ENCODE measurements around the gene MAL. TPM values are rescaled to one million over a fixed set of nuclear protein-coding genes. Genes with fewer than 3 reads are reported as not detected.

Gene MAL
- total and polyA plus RNA-seq, 2 of the 4 experiments (the other 2 are of a cell fraction), result not detected

DNA sequence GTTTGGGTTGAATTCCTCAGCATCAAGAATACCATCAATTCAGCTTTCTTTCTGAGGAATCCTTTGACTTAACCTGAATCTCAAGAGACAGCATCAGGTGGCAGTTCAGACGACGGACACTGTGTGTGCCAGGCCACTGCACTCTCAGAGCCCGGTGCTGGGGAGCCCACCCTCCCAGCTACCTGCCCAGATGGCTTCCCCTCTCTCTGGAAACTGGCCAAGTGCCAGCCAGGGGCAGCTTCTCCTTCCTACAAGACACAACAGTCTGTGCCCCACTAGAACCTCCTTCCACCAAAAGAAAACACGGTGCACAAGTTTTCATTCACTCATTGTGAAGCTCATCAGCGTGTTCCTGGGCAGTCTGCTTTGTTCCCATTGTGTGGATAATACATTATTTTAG lies 28.5 kb downstream of the MAL start:
- ATAC-seq (ENCODE audit: low read depth), result no peak
- H4K91ac ChIP-seq (ENCODE audit: insufficient read depth, low read depth, low read length), result no peak overlapping the region
- H3K4ac ChIP-seq (ENCODE audit: low read depth, low read length), result no peak overlapping the region
- no TSS peak for BruUV-seq (replicated peaks)
- no peak overlapping the region for H2BK15ac ChIP-seq (ENCODE audit: low read depth, low read length)
- no peak overlapping the region for H4K8ac ChIP-seq (ENCODE audit: low read depth in 2 of 2, low read length in 2 of 2)
- no peak overlapping the region for H2AK9ac ChIP-seq (replicated peaks; ENCODE audit: low read depth, low read length, poor library complexity)
- H2BK120ac ChIP-seq (ENCODE audit: low read depth, low read length), result no peak overlapping the region
- intact Hi-C loops (cut with micrococcal nuclease), result loop anchor here (2.0 kb wide), 1 partner anchor 71 kb away; no protein-coding TSS in a partner anchor
- dilution Hi-C loops (cut with HindIII; ENCODE audit: low sequenced_read_pairs, unreplicated experiment), result no loop called here
- no peak overlapping the region for H2BK20ac ChIP-seq (ENCODE audit: low read depth, low read length)
- H3K56ac ChIP-seq (ENCODE audit: extremely low read depth, insufficient read depth, low read length), result no peak overlapping the region
- no peak overlapping the region for H3K4me3 ChIP-seq (ENCODE audit: insufficient read depth, low read depth, low read length)
- no peaks in the 10 kb centered on the region for H3K9me3 ChIP-seq (ENCODE audit: control insufficient read depth, insufficient read depth, low read length)
- no peak overlapping the region for H2AFZ ChIP-seq (replicated peaks; ENCODE audit: low read length, poor library complexity)
- H2AK5ac ChIP-seq (ENCODE audit: low read depth, low read length), result no peak overlapping the region
- no peak overlapping the region for H3K9ac ChIP-seq (ENCODE audit: low read depth, low read length)
- H3K9me1 ChIP-seq (ENCODE audit: insufficient read depth, low read length), result no peaks in the 10 kb centered on the region
- no peaks in the 10 kb centered on the region for H3K79me1 ChIP-seq (ENCODE audit: low read depth in 1 of 2, low read length in 2 of 2)
- peaks cover 38% of the 10 kb centered on the region; the same call in 1 of the 2 replicates for H3K27me3 ChIP-seq (ENCODE audit: control insufficient read depth, insufficient read depth, low read length)
- no peak overlapping the region for H3K23ac ChIP-seq (ENCODE audit: low read depth, low read length)
- no peak overlapping the region for H3K18ac ChIP-seq (ENCODE audit: low read depth, low read length)
- WGBS, 2 experiments (ENCODE audit: extremely low coverage in 2 of 2, insufficient read length in 1 of 2), result 20% methylated on average over 1 of the region's 5 CpGs; no CpG with 5 or more reads in 1 of the 2 experiments
- no peak overlapping the region for H3K27ac ChIP-seq (ENCODE audit: insufficient read depth, low read length)
- H4K5ac ChIP-seq (ENCODE audit: low read depth, low read length), result no peak overlapping the region
- no peak for DNase-seq
- ChIA-PET POLR2A (ENCODE audit: unreplicated experiment) (no interaction called here), CTCF (interaction anchor here (1.1 kb wide), 1 partner anchor 26 kb away, joined by 4 read pairs; no protein-coding TSS in a partner anchor)
- no peak overlapping the region for H3K14ac ChIP-seq (replicated peaks; ENCODE audit: low read depth, low read length)
- no peaks in the 10 kb centered on the region for H3K36me3 ChIP-seq (ENCODE audit: control insufficient read depth, insufficient read depth, low read length)
- no peak for TF ChIP-seq RFX5 (IDR thresholded peaks at IDR 0.05; ENCODE audit: low read depth, low read length)
- in situ Hi-C loops (cut with MboI; ENCODE audit: low sequenced_read_pairs), result no loop called here
- H3K4me1 ChIP-seq (ENCODE audit: control insufficient read depth, insufficient read depth, low read length), result peaks cover 7% of the 10 kb centered on the region; the same call in 1 of the 2 replicates
- H4K20me1 ChIP-seq (ENCODE audit: insufficient read depth, low read length), result no peaks in the 10 kb centered on the region
- no peak overlapping the region for H2BK5ac ChIP-seq (ENCODE audit: low read depth, low read length, poor library complexity, severe bottlenecking)
- H3K4me2 ChIP-seq (ENCODE audit: low read depth, low read length), result no peak overlapping the region

Data from IMR-90 (cell line).